Activated CD4-positive, alpha-beta memory T cell treated with anti-CD3 and anti-CD28 coated beads, Interleukin-2, amount 10 ng/mL, durations not matched to agents 7 days and 5 days (primary cell): ENCODE results near the gene CFAP91. TPM values are rescaled to one million over a fixed set of nuclear protein-coding genes. Genes with fewer than 3 reads are reported as not detected.

Source experiments
- CTCF ChIA-PET: fragments of 350-600 bp; sonication (Branson Sonifier 250); formaldehyde crosslinking; loops from one replicate; lab custom pipeline; 2021; ENCODE audit warnings: antibody characterized with exemption, inconsistent platforms; lab: Charles Lee
- POLR2A ChIA-PET: fragments of 350-600 bp; sonication (Branson Sonifier 250); formaldehyde crosslinking; loops from one replicate; lab custom pipeline; 2021; ENCODE audit warnings: antibody characterized with exemption; lab: Charles Lee
- DNase-seq: peaks from one replicate; pipeline ENCODE4 v3.0.0-alpha.2; 2020
- H3K27ac Mint-ChIP-seq: one replicate; pipeline ENCODE4 v1.8.0; 2021; ENCODE audit warnings: mild to moderate bottlenecking, mixed read lengths
- H3K27me3 Mint-ChIP-seq: one replicate; pipeline ENCODE4 v1.8.0; 2021; ENCODE audit warnings: mixed read lengths
- H3K36me3 Mint-ChIP-seq: one replicate; pipeline ENCODE4 v1.8.0; 2021; ENCODE audit warnings: low read depth, mixed read lengths
- H3K4me1 Mint-ChIP-seq: one replicate; pipeline ENCODE4 v1.8.0; 2021; ENCODE audit warnings: mixed read lengths
- H3K4me3 Mint-ChIP-seq: one replicate; pipeline ENCODE4 v1.8.0; 2021; ENCODE audit warnings: mild to moderate bottlenecking, mixed read lengths
- H3K9me3 Mint-ChIP-seq: one replicate; pipeline ENCODE4 v1.8.0; 2021; ENCODE audit warnings: mixed read lengths
- total RNA-seq, 2 experiments: library from RNA; stranded (reverse); gene quantifications; one replicate each; pipeline ENCODE4 v1.2.3, GENCODE V29; 2021

CFAP91 gene
- total RNA-seq, 2 experiments from 2014 or later = not detected

DNA sequence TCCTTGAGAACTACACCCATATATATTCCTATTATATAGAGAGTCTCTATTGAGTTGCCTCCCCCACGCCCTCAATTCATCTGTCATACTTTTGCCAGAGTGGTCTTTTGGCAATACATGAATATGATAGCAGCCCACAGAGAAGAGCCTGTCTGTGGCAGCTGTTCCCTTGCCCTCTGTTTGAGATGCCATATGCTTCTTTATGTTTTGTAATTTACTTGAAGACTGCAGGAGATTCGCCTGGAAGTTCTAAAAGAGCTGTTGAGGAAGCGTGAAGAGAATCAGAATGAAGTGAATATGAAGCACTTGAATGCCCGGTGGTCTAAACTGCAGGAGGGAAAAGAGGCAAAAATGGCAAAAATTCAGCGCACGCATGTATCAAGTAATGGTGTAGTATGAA, 27.2 kb downstream of the CFAP91 start:
- CTCF ChIA-PET = no interaction called here
- DNase-seq = no peak
- no peaks in the 10 kb centered on the region for H3K36me3 Mint-ChIP-seq
- no peaks in the 10 kb centered on the region for H3K4me1 Mint-ChIP-seq
- no peaks in the 10 kb centered on the region for H3K9me3 Mint-ChIP-seq
- POLR2A ChIA-PET = no interaction called here
- H3K4me3 Mint-ChIP-seq = no peak overlapping the region
- no peaks in the 10 kb centered on the region for H3K27me3 Mint-ChIP-seq
- H3K27ac Mint-ChIP-seq = no peak overlapping the region

DNA sequence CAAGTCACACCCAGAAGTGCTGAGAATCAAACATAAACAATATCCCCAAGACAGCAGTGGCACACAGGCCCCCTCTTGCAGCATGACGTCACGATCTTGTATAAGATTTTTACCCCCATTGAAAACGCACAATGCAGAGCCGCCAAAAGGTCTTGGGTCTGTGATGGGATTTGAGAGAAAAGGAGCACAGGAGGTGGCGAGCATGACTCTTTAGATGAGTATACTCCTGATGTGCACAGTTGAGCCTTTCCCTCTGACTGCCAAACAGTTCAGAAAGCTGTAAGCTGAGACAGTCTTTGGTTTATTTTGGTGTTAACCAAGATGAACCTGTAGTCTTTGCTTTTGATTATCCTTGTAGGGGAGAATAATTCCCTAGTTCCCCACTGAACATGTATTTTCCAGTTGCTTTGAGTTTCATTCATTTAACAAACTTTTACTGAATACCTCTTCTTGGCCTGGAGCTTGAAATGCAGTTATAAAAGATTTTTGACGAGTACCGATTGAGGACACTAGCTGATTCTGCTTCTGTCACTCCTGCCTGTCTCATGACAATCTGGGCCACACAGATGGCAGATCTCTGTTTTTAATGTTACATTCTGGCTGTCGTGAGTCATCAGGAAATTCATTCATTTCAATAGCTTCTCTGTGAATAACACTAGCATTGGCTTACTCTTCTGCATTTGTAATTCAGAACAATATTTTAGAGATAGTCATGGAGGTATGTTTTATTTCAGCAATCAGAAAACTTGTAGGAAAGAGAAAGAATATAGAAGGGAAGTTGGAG, 28.9 kb downstream of the CFAP91 start:
- H3K4me1 Mint-ChIP-seq = no peaks in the 10 kb centered on the region
- H3K27ac Mint-ChIP-seq = no peak overlapping the region
- CTCF ChIA-PET = no interaction called here
- peaks cover 2% of the 10 kb centered on the region for H3K27me3 Mint-ChIP-seq
- H3K9me3 Mint-ChIP-seq = no peaks in the 10 kb centered on the region
- no peak for DNase-seq
- no peaks in the 10 kb centered on the region for H3K36me3 Mint-ChIP-seq
- no peak overlapping the region for H3K4me3 Mint-ChIP-seq
- POLR2A ChIA-PET = no interaction called here

GRCh38 chr3:119733812-119734211, 31.0 kb downstream of the CFAP91 start:
- H3K4me3 Mint-ChIP-seq = no peak overlapping the region
- DNase-seq = no peak
- ChIA-PET CTCF (interaction anchor here (0.7 kb wide), 1 partner anchor 9 kb away, joined by 3 read pairs; no protein-coding TSS in a partner anchor), POLR2A (no interaction called here)
- peaks cover 5% of the 10 kb centered on the region for H3K27me3 Mint-ChIP-seq
- no peak overlapping the region for H3K27ac Mint-ChIP-seq
- H3K4me1 Mint-ChIP-seq = no peaks in the 10 kb centered on the region
- no peaks in the 10 kb centered on the region for H3K9me3 Mint-ChIP-seq
- H3K36me3 Mint-ChIP-seq = no peaks in the 10 kb centered on the region

DNA sequence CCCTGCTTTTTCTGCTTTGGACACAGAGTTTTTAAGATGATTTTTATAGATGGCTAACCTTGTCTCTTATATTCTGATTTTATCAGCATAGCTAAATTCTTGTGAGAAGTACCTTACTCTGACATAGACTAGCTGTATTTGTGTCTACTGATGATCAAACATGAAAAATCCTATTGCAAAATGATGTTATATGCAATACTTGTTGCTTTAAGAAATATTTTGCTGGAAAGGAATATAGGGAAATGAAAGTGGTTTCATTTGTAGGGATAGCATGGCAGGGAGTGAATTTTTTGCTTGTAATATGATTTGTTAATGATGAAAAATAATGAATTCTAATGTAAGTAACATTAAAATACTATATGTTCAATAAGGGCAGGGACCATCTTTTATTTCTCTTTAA, 35.9 kb downstream of the CFAP91 start:
- no peak for DNase-seq
- POLR2A ChIA-PET = no interaction called here
- Mint-ChIP-seq H3K27ac (no peak overlapping the region), H3K9me3 (no peaks in the 10 kb centered on the region), H3K36me3 (no peaks in the 10 kb centered on the region), H3K27me3 (peaks cover 11% of the 10 kb centered on the region), H3K4me3 (no peak overlapping the region), H3K4me1 (no peaks in the 10 kb centered on the region)
- CTCF ChIA-PET = no interaction called here

- Mint-ChIP-seq H3K9me3 (no peaks in the 10 kb centered on the region), H3K27me3 (peaks cover 17% of the 10 kb centered on the region), H3K27ac (no peak overlapping the region), H3K36me3 (no peaks in the 10 kb centered on the region), H3K4me1 (no peaks in the 10 kb centered on the region), H3K4me3 (no peak overlapping the region)
- no peak for DNase-seq
- ChIA-PET POLR2A (no interaction called here), CTCF (interaction anchor here (0.7 to 1.0 kb wide), 4 partner anchors 8 to 375 kb away, joined by 3 to 5 read pairs (median 4); no protein-coding TSS in a partner anchor)
Observed at GRCh38 chr3:119741657-119742590, 39.1 kb downstream of the CFAP91 start.

- Mint-ChIP-seq H3K27ac (no peak overlapping the region), H3K9me3 (no peaks in the 10 kb centered on the region), H3K4me3 (no peak overlapping the region), H3K4me1 (no peaks in the 10 kb centered on the region), H3K36me3 (no peaks in the 10 kb centered on the region), H3K27me3 (peaks cover 20% of the 10 kb centered on the region)
- ChIA-PET CTCF (no interaction called here), POLR2A (no interaction called here)
- DNase-seq = no peak
Observed at GRCh38 chr3:119743921-119744320, 41.1 kb downstream of the CFAP91 start.

GRCh38 chr3:119745942-119746341, 43.1 kb downstream of the CFAP91 start:
- H3K27me3 Mint-ChIP-seq = peaks cover 20% of the 10 kb centered on the region
- H3K36me3 Mint-ChIP-seq = no peaks in the 10 kb centered on the region
- no peaks in the 10 kb centered on the region for H3K4me1 Mint-ChIP-seq
- H3K4me3 Mint-ChIP-seq = no peak overlapping the region
- H3K9me3 Mint-ChIP-seq = no peaks in the 10 kb centered on the region
- no peak for DNase-seq
- ChIA-PET POLR2A (no interaction called here), CTCF (no interaction called here)
- H3K27ac Mint-ChIP-seq = no peak overlapping the region

GRCh38 chr3:119746423-119746822, 43.6 kb downstream of the CFAP91 start:
- Mint-ChIP-seq H3K4me3 (no peak overlapping the region), H3K27me3 (peaks cover 20% of the 10 kb centered on the region), H3K36me3 (no peaks in the 10 kb centered on the region), H3K4me1 (no peaks in the 10 kb centered on the region), H3K27ac (no peak overlapping the region), H3K9me3 (no peaks in the 10 kb centered on the region)
- ChIA-PET CTCF (interaction anchor here (1.7 kb wide), 1 partner anchor 11 kb away, joined by 3 read pairs; no protein-coding TSS in a partner anchor), POLR2A (no interaction called here)
- no peak for DNase-seq

DNA sequence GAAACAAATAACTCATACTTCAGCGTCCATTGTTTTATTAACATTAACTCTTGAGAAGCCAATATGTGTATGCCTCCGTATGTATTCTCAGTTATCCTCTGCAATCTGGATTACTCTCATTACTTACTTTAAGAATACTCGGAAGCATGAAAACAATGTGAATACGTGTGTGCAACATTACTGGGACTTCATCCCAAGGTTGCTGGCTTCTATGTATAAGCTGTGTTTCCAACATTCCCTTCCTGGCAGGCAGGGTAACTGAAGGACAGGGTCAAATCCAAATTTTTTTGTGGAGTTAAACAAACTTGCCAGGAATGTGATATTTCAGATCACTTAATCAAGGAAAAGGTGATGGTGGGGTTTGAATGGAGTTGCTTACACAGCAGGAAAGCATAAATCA, 44.5 kb downstream of the CFAP91 start:
- Mint-ChIP-seq H3K27me3 (peaks cover 20% of the 10 kb centered on the region), H3K4me1 (no peaks in the 10 kb centered on the region), H3K27ac (no peak overlapping the region), H3K9me3 (no peaks in the 10 kb centered on the region), H3K36me3 (no peaks in the 10 kb centered on the region), H3K4me3 (no peak overlapping the region)
- POLR2A ChIA-PET = interaction anchor here (0.6 kb wide), 1 partner anchor 14 kb away, joined by 3 read pairs; no protein-coding TSS in a partner anchor
- DNase-seq = no peak
- CTCF ChIA-PET = interaction anchor here (0.6 to 1.7 kb wide), 2 partner anchors 10 to 399 kb away, joined by 3 read pairs; no protein-coding TSS in a partner anchor

GRCh38 chr3:119748991-119749390, 46.2 kb downstream of the CFAP91 start:
- no peaks in the 10 kb centered on the region for H3K36me3 Mint-ChIP-seq
- H3K4me1 Mint-ChIP-seq = no peaks in the 10 kb centered on the region
- ChIA-PET CTCF (no interaction called here), POLR2A (no interaction called here)
- H3K27me3 Mint-ChIP-seq = peaks cover 25% of the 10 kb centered on the region
- DNase-seq = no peak
- H3K4me3 Mint-ChIP-seq = no peak overlapping the region
- H3K27ac Mint-ChIP-seq = no peak overlapping the region
- H3K9me3 Mint-ChIP-seq = no peaks in the 10 kb centered on the region

GRCh38 chr3:119751423-119751822, 48.6 kb downstream of the CFAP91 start:
- Mint-ChIP-seq H3K27ac (no peak overlapping the region), H3K4me1 (no peaks in the 10 kb centered on the region), H3K9me3 (peaks cover 4% of the 10 kb centered on the region), H3K36me3 (no peaks in the 10 kb centered on the region), H3K4me3 (no peak overlapping the region), H3K27me3 (peaks cover 32% of the 10 kb centered on the region)
- no peak for DNase-seq
- CTCF ChIA-PET = no interaction called here
- POLR2A ChIA-PET = no interaction called here
